ENCODE data around the gene KLHDC9.

KLHDC9 gene

GRCh38 chr1:161138431-161138830 is 40.3 kb downstream of the KLHDC9 start:
- peak; percentile 46; the same call in 1 of the 2 replicates for TF ChIP-seq SPI1 (IDR thresholded peaks at IDR 0.05; ENCODE audit: borderline replicate concordance, low read depth)
- TF ChIP-seq, protein P1, sequence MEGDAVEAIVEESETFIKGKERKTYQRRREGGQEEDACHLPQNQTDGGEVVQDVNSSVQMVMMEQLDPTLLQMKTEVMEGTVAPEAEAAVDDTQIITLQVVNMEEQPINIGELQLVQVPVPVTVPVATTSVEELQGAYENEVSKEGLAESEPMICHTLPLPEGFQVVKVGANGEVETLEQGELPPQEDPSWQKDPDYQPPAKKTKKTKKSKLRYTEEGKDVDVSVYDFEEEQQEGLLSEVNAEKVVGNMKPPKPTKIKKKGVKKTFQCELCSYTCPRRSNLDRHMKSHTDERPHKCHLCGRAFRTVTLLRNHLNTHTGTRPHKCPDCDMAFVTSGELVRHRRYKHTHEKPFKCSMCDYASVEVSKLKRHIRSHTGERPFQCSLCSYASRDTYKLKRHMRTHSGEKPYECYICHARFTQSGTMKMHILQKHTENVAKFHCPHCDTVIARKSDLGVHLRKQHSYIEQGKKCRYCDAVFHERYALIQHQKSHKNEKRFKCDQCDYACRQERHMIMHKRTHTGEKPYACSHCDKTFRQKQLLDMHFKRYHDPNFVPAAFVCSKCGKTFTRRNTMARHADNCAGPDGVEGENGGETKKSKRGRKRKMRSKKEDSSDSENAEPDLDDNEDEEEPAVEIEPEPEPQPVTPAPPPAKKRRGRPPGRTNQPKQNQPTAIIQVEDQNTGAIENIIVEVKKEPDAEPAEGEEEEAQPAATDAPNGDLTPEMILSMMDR (IDR thresholded peaks at IDR 0.05; ENCODE audit: insufficient read depth, low read length), result no peak
- Histone ChIP-seq H3K27me3 (ENCODE audit: insufficient read depth, poor library complexity, severe bottlenecking) (no peaks in the 10 kb centered on the region), H3K27ac (replicated peaks) (peak overlapping the region; percentile 36), H3K4me3 (replicated peaks; ENCODE audit: insufficient read depth, low read length) (no peak overlapping the region)
- no peak for DNase-seq (ENCODE audit: low read depth in 1 of 2, low spot score in 1 of 2)

- H3K4me3 ChIP-seq (replicated peaks; ENCODE audit: insufficient read depth, low read length), result no peak overlapping the region
- peak in 1 of 2 experiments; percentile 66 for DNase-seq (ENCODE audit: low read depth in 1 of 2, low spot score in 1 of 2)
- H3K27ac ChIP-seq (replicated peaks), result no peak overlapping the region
- TF ChIP-seq GABPA (IDR thresholded peaks at IDR 0.05; ENCODE audit: low read depth), result no peak
- TF ChIP-seq, protein P1 (IDR thresholded peaks at IDR 0.05; ENCODE audit: insufficient read depth, low read length), result peak; percentile 18
- TF ChIP-seq, protein P2, sequence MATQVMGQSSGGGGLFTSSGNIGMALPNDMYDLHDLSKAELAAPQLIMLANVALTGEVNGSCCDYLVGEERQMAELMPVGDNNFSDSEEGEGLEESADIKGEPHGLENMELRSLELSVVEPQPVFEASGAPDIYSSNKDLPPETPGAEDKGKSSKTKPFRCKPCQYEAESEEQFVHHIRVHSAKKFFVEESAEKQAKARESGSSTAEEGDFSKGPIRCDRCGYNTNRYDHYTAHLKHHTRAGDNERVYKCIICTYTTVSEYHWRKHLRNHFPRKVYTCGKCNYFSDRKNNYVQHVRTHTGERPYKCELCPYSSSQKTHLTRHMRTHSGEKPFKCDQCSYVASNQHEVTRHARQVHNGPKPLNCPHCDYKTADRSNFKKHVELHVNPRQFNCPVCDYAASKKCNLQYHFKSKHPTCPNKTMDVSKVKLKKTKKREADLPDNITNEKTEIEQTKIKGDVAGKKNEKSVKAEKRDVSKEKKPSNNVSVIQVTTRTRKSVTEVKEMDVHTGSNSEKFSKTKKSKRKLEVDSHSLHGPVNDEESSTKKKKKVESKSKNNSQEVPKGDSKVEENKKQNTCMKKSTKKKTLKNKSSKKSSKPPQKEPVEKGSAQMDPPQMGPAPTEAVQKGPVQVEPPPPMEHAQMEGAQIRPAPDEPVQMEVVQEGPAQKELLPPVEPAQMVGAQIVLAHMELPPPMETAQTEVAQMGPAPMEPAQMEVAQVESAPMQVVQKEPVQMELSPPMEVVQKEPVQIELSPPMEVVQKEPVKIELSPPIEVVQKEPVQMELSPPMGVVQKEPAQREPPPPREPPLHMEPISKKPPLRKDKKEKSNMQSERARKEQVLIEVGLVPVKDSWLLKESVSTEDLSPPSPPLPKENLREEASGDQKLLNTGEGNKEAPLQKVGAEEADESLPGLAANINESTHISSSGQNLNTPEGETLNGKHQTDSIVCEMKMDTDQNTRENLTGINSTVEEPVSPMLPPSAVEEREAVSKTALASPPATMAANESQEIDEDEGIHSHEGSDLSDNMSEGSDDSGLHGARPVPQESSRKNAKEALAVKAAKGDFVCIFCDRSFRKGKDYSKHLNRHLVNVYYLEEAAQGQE (IDR thresholded peaks at IDR 0.05; ENCODE audit: insufficient replicate concordance, low read depth), result no peak
- H3K27me3 ChIP-seq (ENCODE audit: insufficient read depth, poor library complexity, severe bottlenecking), result no peaks in the 10 kb centered on the region
Observed at GRCh38 chr1:161139766-161140165, 41.6 kb downstream of the KLHDC9 start.

GRCh38 chr1:161140755-161141400 is 42.7 kb downstream of the KLHDC9 start:
- no peak for DNase-seq (ENCODE audit: low read depth in 1 of 2, low spot score in 1 of 2)
- Histone ChIP-seq H3K27me3 (ENCODE audit: insufficient read depth, poor library complexity, severe bottlenecking) (no peaks in the 10 kb centered on the region), H3K27ac (replicated peaks) (no peak overlapping the region), H3K4me3 (replicated peaks; ENCODE audit: insufficient read depth, low read length) (no peak overlapping the region)
- TF ChIP-seq SPI1 (IDR thresholded peaks at IDR 0.05; ENCODE audit: borderline replicate concordance, low read depth) (no peak), GABPA (IDR thresholded peaks at IDR 0.05; ENCODE audit: low read depth) (no peak), POLR2AphosphoS5 (IDR thresholded peaks at IDR 0.05; ENCODE audit: low read depth) (no peak)
- TF ChIP-seq, protein P2 (IDR thresholded peaks at IDR 0.05; ENCODE audit: insufficient replicate concordance, low read depth), result no peak
- TF ChIP-seq, protein P1 (IDR thresholded peaks at IDR 0.05; ENCODE audit: insufficient read depth, low read length), result no peak

DNA sequence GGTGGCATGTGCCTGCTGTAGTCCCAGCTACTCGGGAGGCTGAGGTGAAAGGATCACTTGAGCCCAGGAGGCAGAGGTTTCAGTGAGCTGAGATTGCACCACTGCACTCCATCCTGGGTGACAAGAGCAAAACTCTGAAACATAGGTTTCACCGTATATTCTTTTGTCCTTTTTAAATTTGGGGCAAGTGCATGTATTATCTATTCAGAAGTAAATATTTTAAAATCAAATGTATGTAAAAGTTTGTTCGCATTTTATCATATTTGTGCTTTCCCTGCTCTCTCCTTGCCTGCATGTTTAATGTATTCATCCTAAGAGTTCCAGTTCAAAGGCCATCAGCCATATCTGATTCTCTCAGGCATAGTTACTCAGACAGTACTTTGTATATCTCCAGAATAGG is 47.7 kb downstream of the KLHDC9 start:
- TF ChIP-seq SPI1 (IDR thresholded peaks at IDR 0.05; ENCODE audit: borderline replicate concordance, low read depth) (no peak), GABPA (IDR thresholded peaks at IDR 0.05; ENCODE audit: low read depth) (no peak), POLR2AphosphoS5 (IDR thresholded peaks at IDR 0.05; ENCODE audit: low read depth) (no peak)
- TF ChIP-seq, protein P1 (IDR thresholded peaks at IDR 0.05; ENCODE audit: insufficient read depth, low read length), result no peak
- TF ChIP-seq, protein P2 (IDR thresholded peaks at IDR 0.05; ENCODE audit: insufficient replicate concordance, low read depth), result no peak
- H3K27ac ChIP-seq (replicated peaks), result no peak overlapping the region
- DNase-seq (ENCODE audit: low read depth in 1 of 2, low spot score in 1 of 2), result no peak
- no peaks in the 10 kb centered on the region for H3K27me3 ChIP-seq (ENCODE audit: insufficient read depth, poor library complexity, severe bottlenecking)
- H3K4me3 ChIP-seq (replicated peaks; ENCODE audit: insufficient read depth, low read length), result no peak overlapping the region

Measured in HL-60 (cell line).